Astrocyte (in vitro differentiated cells and primary cell): ENCODE data around the gene MRPL47.

ENCODE experiments used
- EZH2 ChIP-seq: IDR thresholded peaks from 2 replicates; pipeline ENCODE4 v1.6.1; 2012; ENCODE audit warnings: mild to moderate bottlenecking, low read length, inconsistent platforms; ENCODE audit not compliant: insufficient read depth
- TF ChIP-seq, protein P1 (sequence below): IDR thresholded peaks from 2 replicates; pipeline ENCODE4 v1.5.1; 2011; ENCODE audit warnings: low read depth, mild to moderate bottlenecking, inconsistent platforms, low read length, moderate library complexity; ENCODE audit not compliant: insufficient read depth

DNA sequence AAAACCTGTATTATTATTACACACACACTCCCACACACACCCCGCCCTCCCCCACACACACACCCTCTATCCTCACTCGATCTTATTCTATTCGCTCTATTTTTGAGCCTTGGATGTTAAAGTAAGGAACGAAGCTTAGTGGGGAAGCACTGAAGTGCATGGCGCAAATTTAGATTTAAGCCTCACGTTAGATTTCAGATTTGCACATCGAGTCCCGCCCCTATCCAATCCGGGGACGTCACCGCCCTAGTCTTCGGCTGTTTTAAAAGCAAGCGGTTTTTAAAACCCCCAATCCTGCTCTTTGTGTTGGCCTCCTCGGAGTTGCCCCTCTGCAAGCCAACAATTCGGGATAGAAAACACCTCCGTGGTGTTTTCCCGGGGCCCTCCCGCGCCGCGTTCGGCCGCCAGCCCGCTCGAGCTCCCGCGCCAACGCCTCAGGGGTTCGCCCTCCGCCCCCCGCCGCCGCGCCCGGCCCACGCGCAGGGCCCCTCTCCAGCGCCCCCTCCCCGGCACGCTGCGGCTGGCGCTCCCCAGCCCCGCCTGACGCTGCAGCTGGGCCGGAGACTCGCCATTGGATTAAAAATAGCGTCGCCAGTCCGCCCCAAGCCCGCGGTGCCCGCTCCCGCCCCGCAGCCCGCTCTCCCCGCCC is 48.1 kb upstream of the MRPL47 start, which contains the start of gene USP13:
- TF ChIP-seq, protein P1, sequence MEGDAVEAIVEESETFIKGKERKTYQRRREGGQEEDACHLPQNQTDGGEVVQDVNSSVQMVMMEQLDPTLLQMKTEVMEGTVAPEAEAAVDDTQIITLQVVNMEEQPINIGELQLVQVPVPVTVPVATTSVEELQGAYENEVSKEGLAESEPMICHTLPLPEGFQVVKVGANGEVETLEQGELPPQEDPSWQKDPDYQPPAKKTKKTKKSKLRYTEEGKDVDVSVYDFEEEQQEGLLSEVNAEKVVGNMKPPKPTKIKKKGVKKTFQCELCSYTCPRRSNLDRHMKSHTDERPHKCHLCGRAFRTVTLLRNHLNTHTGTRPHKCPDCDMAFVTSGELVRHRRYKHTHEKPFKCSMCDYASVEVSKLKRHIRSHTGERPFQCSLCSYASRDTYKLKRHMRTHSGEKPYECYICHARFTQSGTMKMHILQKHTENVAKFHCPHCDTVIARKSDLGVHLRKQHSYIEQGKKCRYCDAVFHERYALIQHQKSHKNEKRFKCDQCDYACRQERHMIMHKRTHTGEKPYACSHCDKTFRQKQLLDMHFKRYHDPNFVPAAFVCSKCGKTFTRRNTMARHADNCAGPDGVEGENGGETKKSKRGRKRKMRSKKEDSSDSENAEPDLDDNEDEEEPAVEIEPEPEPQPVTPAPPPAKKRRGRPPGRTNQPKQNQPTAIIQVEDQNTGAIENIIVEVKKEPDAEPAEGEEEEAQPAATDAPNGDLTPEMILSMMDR: peak; percentile 9
- TF ChIP-seq EZH2: no peak
